MM.1S (cell line): Measurements from ENCODE around the gene NBAS.

Source experiments
- CTCF ChIP-seq: fragments of 300-600 bp; sonication (generic); IDR thresholded peaks from 2 replicates; pipeline ENCODE4 v1.5.1; 2016; ENCODE audit warnings: antibody characterized with exemption, low read length, mixed read lengths
- EZH2 ChIP-seq: fragments of 300-600 bp; sonication (generic); optimal IDR thresholded peaks from 2 replicates; pipeline ENCODE3; 2017; ENCODE audit warnings: low read depth, mild to moderate bottlenecking, antibody characterized with exemption, low read length, mixed read lengths
- EZH2phosphoT487 ChIP-seq: fragments of 300-600 bp; sonication (generic); IDR thresholded peaks from 2 replicates; pipeline ENCODE4 v1.6.1; 2018; ENCODE audit warnings: antibody characterized with exemption, low read length

DNA sequence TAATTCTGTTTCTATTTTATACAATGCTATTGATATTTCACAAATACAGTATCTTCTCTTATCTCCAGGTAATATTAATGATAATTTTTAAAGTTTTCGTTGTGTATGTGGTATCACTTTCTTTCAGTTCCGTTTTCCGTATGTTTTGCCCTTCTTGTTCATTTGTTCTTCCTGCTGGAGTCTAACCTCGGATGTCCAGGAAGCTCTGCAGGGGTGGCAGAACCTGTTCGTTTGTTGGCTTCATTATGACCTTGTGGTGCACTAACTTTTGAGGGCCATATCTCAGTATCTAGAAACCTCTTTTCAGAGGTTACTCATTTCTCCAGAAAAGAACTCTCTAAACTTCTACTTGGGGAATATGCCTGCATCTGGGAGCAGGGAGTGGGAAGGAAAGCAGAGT, 134.5 kb downstream of the NBAS start:
- TF ChIP-seq CTCF (no peak), EZH2 (no peak), EZH2phosphoT487 (no peak)
